ENCODE data around the gene NACAD. TPM values are rescaled to one million over a fixed set of nuclear protein-coding genes. Genes with fewer than 3 reads are reported as not detected.
"Not testable (repeated sequence)": the region's sequence is repeated elsewhere in the genome, so short reads cannot be mapped to it uniquely, and the experiment has no call there.

The NACAD gene
- polyA plus RNA-seq, 6 donors from 2014 or later = not detected

GRCh38 chr7:45036317-45036716 is 52.5 kb downstream of the NACAD start:
- Mint-ChIP-seq H3K27me3 (no peaks in the 10 kb centered on the region), H3K27ac (peak overlapping the region in 4 of 6 donors; percentile 77 to 96 (median 90)), H3K4me3 (peak overlapping the region in 7 of 8 donors; percentile 44 to 85 (median 71)), H3K36me3 (peaks cover 0 to 25% of the 10 kb centered on the region in 2 donors), H3K4me1 (peaks cover 57 to 79% (median 66%) of the 10 kb centered on the region in 3 donors), H3K9me3 (no peaks in the 10 kb centered on the region)
- no peak for DNase-seq
- no peak for ATAC-seq (ENCODE audit: low read depth in 2 of 2)

GRCh38 chr7:45035893-45036292 is 52.9 kb downstream of the NACAD start:
- peaks cover 0 to 21% of the 10 kb centered on the region in 2 donors for H3K36me3 Mint-ChIP-seq
- H3K9me3 Mint-ChIP-seq = no peaks in the 10 kb centered on the region
- peaks cover 54 to 82% (median 66%) of the 10 kb centered on the region in 3 donors for H3K4me1 Mint-ChIP-seq
- no peaks in the 10 kb centered on the region for H3K27me3 Mint-ChIP-seq
- H3K27ac Mint-ChIP-seq = peak overlapping the region; percentile 2 to 96 (median 85)
- H3K4me3 Mint-ChIP-seq = peak overlapping the region; percentile 4 to 85 (median 66)
- ATAC-seq (ENCODE audit: low read depth in 2 of 2) (no peak), DNase-seq (no peak)

- Mint-ChIP-seq H3K4me3 (peak overlapping the region in 7 of 8 donors; percentile 4 to 83 (median 67)), H3K27me3 (no peaks in the 10 kb centered on the region), H3K4me1 (peaks cover 50 to 83% (median 66%) of the 10 kb centered on the region in 3 donors), H3K36me3 (peaks cover 0 to 16% of the 10 kb centered on the region in 2 donors), H3K27ac (peak overlapping the region in 4 of 6 donors; percentile 29 to 84 (median 50)), H3K9me3 (no peaks in the 10 kb centered on the region)
- DNase-seq (no peak), ATAC-seq (ENCODE audit: low read depth in 2 of 2) (no peak)
These were observed 53.4 kb downstream of the NACAD start for GRCh38 chr7:45035371-45035770.

- peak overlapping the region in 2 of 6 donors; percentile 47 to 76 for H3K27ac Mint-ChIP-seq
- not testable (repeated sequence) for H3K27me3 Mint-ChIP-seq; H3K9me3 Mint-ChIP-seq; DNase-seq; ATAC-seq (ENCODE audit: low read depth in 2 of 2)
- peak overlapping the region in 2 of 8 donors; percentile 3 to 69 for H3K4me3 Mint-ChIP-seq
- H3K4me1 Mint-ChIP-seq = peaks cover 53 to 89% (median 71%) of the 10 kb centered on the region in 3 donors
- H3K36me3 Mint-ChIP-seq = peaks cover 0 to 11% of the 10 kb centered on the region in 2 donors
These were observed 54.1 kb downstream of the NACAD start for GRCh38 chr7:45034710-45035109.

- Mint-ChIP-seq H3K4me3 (peak overlapping the region in 4 of 8 donors; percentile 18 to 73 (median 49)), H3K27me3 (no peaks in the 10 kb centered on the region), H3K4me1 (peaks cover 60 to 92% (median 76%) of the 10 kb centered on the region in 3 donors), H3K9me3 (no peaks in the 10 kb centered on the region), H3K27ac (peak overlapping the region in 2 of 6 donors; percentile 86 to 89), H3K36me3 (peaks cover 0 to 5% of the 10 kb centered on the region in 2 donors)
- DNase-seq (no peak), ATAC-seq (ENCODE audit: low read depth in 2 of 2) (no peak)
These were observed 54.9 kb downstream of the NACAD start for GRCh38 chr7:45033931-45034290.

- H3K9me3 Mint-ChIP-seq = no peaks in the 10 kb centered on the region
- DNase-seq (no peak), ATAC-seq (ENCODE audit: low read depth in 2 of 2) (no peak)
- peaks cover 0 to under 1% of the 10 kb centered on the region in 2 donors for H3K36me3 Mint-ChIP-seq
- peaks cover 61 to 93% (median 76%) of the 10 kb centered on the region in 3 donors for H3K4me1 Mint-ChIP-seq
- no peaks in the 10 kb centered on the region for H3K27me3 Mint-ChIP-seq
- H3K27ac Mint-ChIP-seq = peak overlapping the region in 3 of 6 donors; percentile 70 to 89 (median 86)
- peak overlapping the region in 7 of 8 donors; percentile 18 to 79 (median 48) for H3K4me3 Mint-ChIP-seq
These were observed 55.4 kb downstream of the NACAD start for GRCh38 chr7:45033261-45033930.

- Mint-ChIP-seq H3K27ac (peak overlapping the region in 5 of 6 donors; percentile 6 to 69 (median 53)), H3K27me3 (no peaks in the 10 kb centered on the region), H3K36me3 (peaks cover 3 to 5% of the 10 kb centered on the region in 2 donors), H3K4me3 (peak overlapping the region; percentile 3 to 79 (median 32)), H3K9me3 (no peaks in the 10 kb centered on the region), H3K4me1 (peaks cover 62 to 89% (median 69%) of the 10 kb centered on the region in 3 donors)
- DNase-seq (no peak), ATAC-seq (ENCODE audit: low read depth in 2 of 2) (no peak)
These were observed 56.3 kb downstream of the NACAD start for GRCh38 chr7:45032421-45032820.

- peaks cover 5 to 9% of the 10 kb centered on the region in 2 donors for H3K36me3 Mint-ChIP-seq
- peak overlapping the region; percentile 9 to 59 (median 42) for H3K4me3 Mint-ChIP-seq
These were observed 56.9 kb downstream of the NACAD start for GRCh38 chr7:45031829-45032228.

More at GRCh38 chr7:45031829-45032228, 56.9 kb downstream of the NACAD start:
- Mint-ChIP-seq H3K27me3 (no peaks in the 10 kb centered on the region), H3K9me3 (no peaks in the 10 kb centered on the region), H3K27ac (peak overlapping the region in 5 of 6 donors; percentile 16 to 77 (median 53)), H3K4me1 (peaks cover 62 to 90% (median 69%) of the 10 kb centered on the region in 3 donors)
- DNase-seq = no peak
- ATAC-seq (ENCODE audit: low read depth in 2 of 2) = no peak

Other genes with a start within 250 kb of the NACAD start
- 100 to 1,000 TPM; 128 to 168 (median 145) TPM for gene H2AZ2, start 240.9 kb downstream of the NACAD start, polyA plus RNA-seq (ENCODE audit: low read depth in 6 of 6)
- gene PURB, start 203.4 kb downstream of the NACAD start, polyA plus RNA-seq (ENCODE audit: low read depth in 6 of 6) = 1 to 10 TPM; 2.9 to 4.5 (median 3.5) TPM
- gene MYO1G, start 110.0 kb downstream of the NACAD start, polyA plus RNA-seq (ENCODE audit: low read depth in 6 of 6) = 100 to 1,000 TPM in 3 of 6 donors, 10 to 100 TPM in 3; 83.1 to 151 (median 99.6) TPM
- gene CCM2, start 88.8 kb downstream of the NACAD start, polyA plus RNA-seq (ENCODE audit: low read depth in 6 of 6) = 100 to 1,000 TPM in 2 of 6 donors, 10 to 100 TPM in 4; 69.3 to 136 (median 77.3) TPM
- gene TBRG4, start 22.7 kb upstream of the NACAD start, polyA plus RNA-seq (ENCODE audit: low read depth in 6 of 6) = 10 to 100 TPM; 26.5 to 49.9 (median 40.6) TPM
- gene RAMP3, start 68.8 kb upstream of the NACAD start, polyA plus RNA-seq (ENCODE audit: low read depth in 6 of 6) = not detected